Measurements from ENCODE around the gene CORIN.

DNA sequence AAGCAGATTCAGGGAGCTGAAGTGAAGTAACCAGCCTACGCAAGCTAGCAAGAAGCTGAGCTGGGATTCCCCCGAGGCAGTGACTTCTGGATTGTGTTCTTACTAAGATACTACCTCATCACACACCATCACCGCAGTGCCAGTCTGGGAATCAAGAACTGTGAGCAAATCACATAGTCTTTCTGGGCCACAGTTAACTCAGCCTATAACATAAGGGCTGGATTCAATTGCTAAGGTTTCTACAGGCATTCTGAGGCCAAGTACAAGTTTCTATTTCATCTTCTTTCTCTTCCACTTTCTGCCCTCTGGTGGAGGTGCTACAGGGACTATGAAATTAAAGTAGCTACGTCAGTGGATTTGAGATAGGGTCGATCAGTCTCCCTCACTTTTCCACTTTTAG, 1.4 kb upstream of the CORIN start:
- TF ChIP-seq, protein P1, sequence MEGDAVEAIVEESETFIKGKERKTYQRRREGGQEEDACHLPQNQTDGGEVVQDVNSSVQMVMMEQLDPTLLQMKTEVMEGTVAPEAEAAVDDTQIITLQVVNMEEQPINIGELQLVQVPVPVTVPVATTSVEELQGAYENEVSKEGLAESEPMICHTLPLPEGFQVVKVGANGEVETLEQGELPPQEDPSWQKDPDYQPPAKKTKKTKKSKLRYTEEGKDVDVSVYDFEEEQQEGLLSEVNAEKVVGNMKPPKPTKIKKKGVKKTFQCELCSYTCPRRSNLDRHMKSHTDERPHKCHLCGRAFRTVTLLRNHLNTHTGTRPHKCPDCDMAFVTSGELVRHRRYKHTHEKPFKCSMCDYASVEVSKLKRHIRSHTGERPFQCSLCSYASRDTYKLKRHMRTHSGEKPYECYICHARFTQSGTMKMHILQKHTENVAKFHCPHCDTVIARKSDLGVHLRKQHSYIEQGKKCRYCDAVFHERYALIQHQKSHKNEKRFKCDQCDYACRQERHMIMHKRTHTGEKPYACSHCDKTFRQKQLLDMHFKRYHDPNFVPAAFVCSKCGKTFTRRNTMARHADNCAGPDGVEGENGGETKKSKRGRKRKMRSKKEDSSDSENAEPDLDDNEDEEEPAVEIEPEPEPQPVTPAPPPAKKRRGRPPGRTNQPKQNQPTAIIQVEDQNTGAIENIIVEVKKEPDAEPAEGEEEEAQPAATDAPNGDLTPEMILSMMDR (IDR thresholded peaks at IDR 0.05) = peak in 3 of 4 donors; percentile 29 to 33 (median 31)
- TF ChIP-seq POLR2A (IDR thresholded peaks at IDR 0.05) = no peak
